Stimulated activated CD8-positive, alpha-beta memory T cell treated with anti-CD3 and anti-CD28 coated beads, Interleukin-12 subunit alpha, Interleukin-12 subunit beta, amount 100 ng/mL, for 24 hours (primary cell): ENCODE measurements around the gene HTR1D.
"Not testable (repeated sequence)": the region's sequence is repeated elsewhere in the genome, so short reads cannot be mapped to it uniquely, and the experiment has no call there.

Experiments
- DNase-seq: peaks from one replicate; pipeline ENCODE4 v3.0.0-alpha.2; 2020; ENCODE audit errors: extremely low read depth

The HTR1D gene, protein sequence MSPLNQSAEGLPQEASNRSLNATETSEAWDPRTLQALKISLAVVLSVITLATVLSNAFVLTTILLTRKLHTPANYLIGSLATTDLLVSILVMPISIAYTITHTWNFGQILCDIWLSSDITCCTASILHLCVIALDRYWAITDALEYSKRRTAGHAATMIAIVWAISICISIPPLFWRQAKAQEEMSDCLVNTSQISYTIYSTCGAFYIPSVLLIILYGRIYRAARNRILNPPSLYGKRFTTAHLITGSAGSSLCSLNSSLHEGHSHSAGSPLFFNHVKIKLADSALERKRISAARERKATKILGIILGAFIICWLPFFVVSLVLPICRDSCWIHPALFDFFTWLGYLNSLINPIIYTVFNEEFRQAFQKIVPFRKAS

GRCh38 chr1:23217421-23218115 is at the start of gene HTR1D:
Gene HTR1D, minus strand, starts transcription at chr1:23217502. Its CDS starts 23,283 bp downstream, at chr1:23194219.
- DNase-seq, result no peak

GRCh38 chr1:23263380-23263887 is 46.1 kb upstream of the HTR1D start:
- no peak for DNase-seq

DNA sequence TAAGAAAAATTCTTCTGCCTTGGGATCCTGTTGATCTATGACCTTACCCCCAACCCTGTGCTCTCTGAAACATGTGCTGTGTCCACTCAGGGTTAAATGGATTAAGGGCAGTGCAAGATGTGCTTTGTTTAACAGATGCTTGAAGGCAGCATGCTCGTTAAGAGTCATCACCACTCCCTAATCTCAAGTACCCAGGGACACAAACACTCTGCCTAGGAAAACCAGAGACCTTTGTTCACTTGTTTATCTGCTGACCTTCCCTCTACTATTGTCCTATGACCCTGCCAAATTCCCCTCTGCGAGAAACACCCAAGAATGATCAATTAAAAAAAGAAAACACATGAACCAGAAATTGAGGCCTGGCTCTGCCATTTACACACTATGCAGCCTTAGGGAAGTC is 40.8 kb upstream of the HTR1D start:
- DNase-seq, result not testable (repeated sequence)

DNA sequence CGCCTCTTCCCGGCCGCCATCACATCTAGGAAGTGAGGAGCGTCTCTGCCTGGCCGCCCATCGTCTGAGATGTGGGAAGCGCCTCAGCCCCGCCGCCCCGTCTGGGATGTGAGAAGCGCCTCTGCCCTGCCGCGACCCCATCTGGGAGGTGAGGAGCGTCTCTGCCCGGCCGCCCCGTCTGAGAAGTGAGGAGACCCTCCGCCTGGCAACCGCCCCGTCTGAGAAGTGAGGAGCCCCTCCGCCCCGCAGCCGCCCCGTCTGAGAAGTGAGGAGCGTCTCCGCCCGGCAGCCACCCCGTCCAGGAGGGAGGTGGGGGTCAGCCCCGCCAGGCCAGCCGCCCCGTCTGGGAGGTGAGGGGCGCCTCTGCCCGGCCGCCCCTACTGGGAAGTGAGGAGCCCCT is 40.1 kb upstream of the HTR1D start:
- not testable (repeated sequence) for DNase-seq

DNA sequence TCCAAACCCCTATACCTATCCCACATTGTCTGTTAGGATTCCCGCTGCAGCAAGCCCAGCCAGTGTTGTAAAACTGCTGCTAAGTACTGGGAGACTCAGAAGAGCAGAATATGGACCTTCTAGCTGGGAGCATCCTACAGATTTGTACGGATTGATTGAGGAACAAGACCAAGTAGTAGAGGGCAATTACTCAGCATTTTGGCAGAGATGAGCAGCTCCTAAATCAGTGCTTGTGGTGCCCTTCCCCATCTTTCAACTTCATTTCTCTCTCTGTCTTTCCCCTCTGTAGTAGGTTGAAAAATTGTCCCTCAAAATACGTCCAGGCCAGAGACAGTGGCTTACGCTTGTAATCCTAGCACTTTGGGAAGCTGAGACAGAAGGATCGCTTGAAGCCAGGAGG is 37.3 kb upstream of the HTR1D start:
- DNase-seq, result no peak

DNA sequence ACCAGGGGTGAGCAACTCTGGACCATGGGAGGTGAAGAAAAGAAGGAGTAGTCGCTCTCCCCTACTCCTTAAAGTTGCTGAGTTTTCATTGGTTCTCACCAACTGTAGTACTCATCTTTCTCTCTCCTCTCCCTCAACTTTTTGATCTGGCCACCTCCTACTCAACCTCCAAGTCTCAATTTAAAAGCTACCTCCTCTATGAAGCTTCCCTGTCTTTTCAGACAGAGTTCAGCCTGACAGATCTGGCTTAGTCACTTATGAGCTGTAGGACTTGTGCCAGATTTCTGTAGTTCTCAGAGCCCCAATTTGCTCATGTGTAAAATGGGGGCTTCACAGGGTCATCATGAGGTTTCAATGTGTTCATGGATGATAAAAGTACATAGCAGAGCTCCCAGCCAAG is 34.5 kb upstream of the HTR1D start:
- DNase-seq, result no peak

DNA sequence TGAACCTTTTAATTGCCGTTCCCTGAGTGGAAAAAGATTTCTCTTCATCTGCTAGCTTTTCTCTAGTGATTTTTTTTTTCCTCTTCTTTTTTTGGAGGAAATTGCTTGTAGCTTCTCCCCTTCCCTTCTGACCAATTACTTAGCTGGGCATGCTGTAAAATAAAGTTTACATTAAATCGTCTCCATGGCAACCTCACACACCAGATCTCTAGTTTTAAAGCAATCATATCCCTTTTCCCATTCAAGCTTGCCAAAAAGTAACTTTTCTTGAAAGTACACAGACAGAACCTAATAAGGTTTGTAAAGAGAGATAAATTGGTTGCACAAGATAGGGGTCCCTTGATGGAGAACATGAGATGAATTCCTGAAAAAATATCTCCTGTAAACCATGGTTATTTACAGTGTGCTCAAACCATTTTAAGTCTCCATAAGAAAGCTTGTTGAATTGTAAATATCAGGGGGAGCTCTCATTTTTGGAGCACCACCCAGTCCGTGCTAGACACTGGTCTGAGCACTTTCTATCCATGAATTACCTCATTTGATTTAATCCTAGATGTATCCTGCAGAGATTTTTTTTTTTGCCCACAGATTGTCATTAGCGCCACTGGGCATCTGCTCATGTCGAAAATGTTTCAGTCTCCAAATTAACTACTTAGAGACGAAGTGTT is 32.6 kb upstream of the HTR1D start:
- no peak for DNase-seq

DNA sequence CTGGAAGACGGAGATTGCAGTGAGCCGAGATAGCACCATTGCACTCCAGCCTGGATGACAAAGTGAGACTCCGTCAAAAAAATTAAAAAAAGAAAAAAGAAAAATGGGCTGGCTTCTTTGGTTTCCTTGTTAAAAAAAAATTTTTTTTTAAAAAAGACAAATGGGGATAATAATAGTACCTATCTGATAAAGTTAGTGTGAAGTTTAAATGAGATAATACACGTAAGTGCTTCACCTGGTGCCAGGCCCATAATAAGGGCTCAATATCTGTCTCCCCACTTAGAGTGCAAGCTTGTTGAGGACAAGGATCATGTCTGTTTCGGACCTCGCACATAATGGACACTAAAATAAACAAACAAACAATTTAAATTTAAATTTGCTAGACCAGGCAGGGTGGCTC is 30.0 kb upstream of the HTR1D start:
- DNase-seq, result no peak

GRCh38 chr1:23246274-23246673 is 29.0 kb upstream of the HTR1D start:
- DNase-seq, result no peak

DNA sequence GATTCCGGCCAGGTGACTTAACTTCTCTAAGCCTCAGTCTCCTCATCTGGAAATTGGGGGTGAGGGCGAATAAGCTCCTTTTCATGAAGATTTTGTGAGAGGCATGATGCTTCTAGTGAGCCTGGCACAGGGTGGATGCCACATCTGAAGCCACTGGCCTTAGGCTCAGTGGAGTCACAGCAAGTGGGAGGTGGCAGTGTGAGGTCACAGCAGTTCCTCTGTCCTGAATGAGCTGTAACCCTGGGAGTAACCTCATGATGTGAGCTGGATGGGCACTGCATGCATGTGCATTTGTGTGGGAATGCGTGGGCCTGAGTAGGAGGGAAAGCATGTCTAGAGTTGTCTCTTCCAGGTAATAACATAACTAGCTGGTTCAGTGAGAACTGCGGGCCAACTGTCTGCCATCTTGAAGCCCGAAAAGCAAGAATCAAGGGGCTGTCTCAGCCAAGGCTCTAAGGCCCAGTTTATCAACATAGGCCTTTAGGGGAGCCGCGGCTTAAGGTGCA is 27.0 kb upstream of the HTR1D start:
- no peak for DNase-seq

- DNase-seq, result no peak
Observed at GRCh38 chr1:23242414-23242813, 25.1 kb upstream of the HTR1D start.

GRCh38 chr1:23239638-23240295 is 22.5 kb upstream of the HTR1D start:
- DNase-seq, result no peak

GRCh38 chr1:23238565-23238964 is 21.3 kb upstream of the HTR1D start:
- no peak for DNase-seq

GRCh38 chr1:23237508-23237907 is 20.2 kb upstream of the HTR1D start:
- DNase-seq, result no peak

- no peak for DNase-seq
Observed at GRCh38 chr1:23227806-23228205, 10.5 kb upstream of the HTR1D start.

GRCh38 chr1:23224739-23225648 is 7.7 kb upstream of the HTR1D start:
- DNase-seq, result no peak

DNA sequence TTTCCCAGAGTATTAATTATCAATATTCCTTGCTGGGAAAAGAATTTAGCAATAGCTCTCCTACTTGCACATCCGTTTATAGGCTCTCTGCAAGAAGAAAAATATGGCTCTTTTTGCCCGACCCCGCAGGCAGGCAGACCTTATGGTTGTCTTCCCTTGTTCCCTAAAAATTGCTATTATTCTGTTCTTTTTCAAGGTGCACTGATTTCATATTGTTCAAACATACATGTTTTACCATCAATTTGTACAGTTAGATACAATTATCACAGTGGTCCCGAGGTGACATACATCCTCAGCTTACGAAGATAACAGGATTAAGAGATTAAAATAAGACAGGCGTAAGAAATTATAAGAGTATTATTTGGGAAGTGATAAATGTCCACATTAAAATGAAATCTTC is 6.7 kb upstream of the HTR1D start:
- not testable (repeated sequence) for DNase-seq

DNA sequence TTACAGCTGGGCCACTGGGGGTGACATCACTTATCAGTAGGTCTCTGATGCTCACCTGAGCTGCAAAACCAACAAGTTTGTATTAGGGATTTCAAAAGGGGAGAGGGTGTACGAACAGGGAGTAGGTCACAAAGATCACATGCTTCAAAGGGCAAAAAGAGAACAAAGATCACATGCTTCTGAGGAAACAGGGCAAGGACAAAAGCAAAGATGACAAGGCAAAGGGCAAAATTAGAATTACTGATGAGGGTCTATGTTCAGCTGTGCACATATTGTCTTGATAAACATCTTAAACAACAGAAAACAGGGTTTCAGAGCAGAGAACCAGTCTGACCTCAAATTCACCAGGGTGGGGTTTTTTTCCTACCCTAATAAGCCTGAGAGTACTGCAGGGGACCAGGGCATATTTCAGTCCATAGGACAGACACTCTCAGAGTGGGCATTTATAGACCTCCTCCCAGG is 6.2 kb upstream of the HTR1D start:
- DNase-seq, result not testable (repeated sequence)

GRCh38 chr1:23222742-23223141 is 5.4 kb upstream of the HTR1D start:
- DNase-seq, result no peak

DNA sequence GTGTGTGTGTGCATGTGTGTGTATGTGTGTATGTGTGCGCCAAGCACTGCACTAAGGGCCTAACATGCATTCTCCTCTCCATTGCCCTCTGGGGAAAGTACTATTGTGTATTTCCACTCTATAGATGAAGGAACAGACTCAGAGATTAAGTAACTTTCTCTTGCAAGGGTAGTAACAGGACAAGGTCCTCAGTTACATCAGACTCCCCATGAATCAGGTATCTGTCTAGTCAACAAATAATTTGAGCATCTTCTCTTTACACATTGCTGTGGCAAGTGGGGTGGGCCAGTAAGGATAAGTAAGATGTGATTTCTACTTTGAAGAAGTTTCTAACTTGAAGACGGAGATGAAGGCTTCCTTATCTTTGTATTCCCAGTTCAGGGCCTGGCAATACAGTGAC is 5.0 kb upstream of the HTR1D start:
- DNase-seq, result no peak

- DNase-seq, result no peak
Observed at GRCh38 chr1:23221107-23221506, 3.8 kb upstream of the HTR1D start.
